ENCODE data around the gene PROZ.

- TF ChIP-seq EZH2 (optimal IDR thresholded peaks at IDR 0.05; ENCODE audit: low read depth, low read length) (no peak), CTCF (IDR thresholded peaks at IDR 0.05; ENCODE audit: low read length) (no peak), EZH2phosphoT487 (IDR thresholded peaks at IDR 0.05; ENCODE audit: low read length) (no peak)
These were observed 31.9 kb upstream of the PROZ start for GRCh38 chr13:113126265-113127150.

Measured in MM.1S (cell line).